Ovary (tissue), 3 donors: ENCODE results near the gene BORCS5.

Experiments used
- POLR2A ChIP-seq: fragments of 450-650 bp; IDR thresholded peaks from one replicate; pipeline ENCODE4 v1.6.1; 2017; ENCODE audit warnings: antibody characterized with exemption, mild to moderate bottlenecking, moderate library complexity
- TF ChIP-seq, protein P1 (sequence below), 3 donors: fragments of 450-650 bp in 2 of 3; fragments of 200-600 bp in 1 of 3; IDR thresholded peaks; one replicate each; pipeline versions ENCODE4 v1.5.1 to v1.8.0; 2016 to 2022; ENCODE audit warnings: antibody characterized with exemption in 3 of 3, mild to moderate bottlenecking in 1 of 3
- donor health status: DM: no; HTN: no; CAD: no.

GRCh38 chr12:12449533-12450025 lies 92.7 kb downstream of the BORCS5 start:
- TF ChIP-seq POLR2A = no peak
- TF ChIP-seq, protein P1, sequence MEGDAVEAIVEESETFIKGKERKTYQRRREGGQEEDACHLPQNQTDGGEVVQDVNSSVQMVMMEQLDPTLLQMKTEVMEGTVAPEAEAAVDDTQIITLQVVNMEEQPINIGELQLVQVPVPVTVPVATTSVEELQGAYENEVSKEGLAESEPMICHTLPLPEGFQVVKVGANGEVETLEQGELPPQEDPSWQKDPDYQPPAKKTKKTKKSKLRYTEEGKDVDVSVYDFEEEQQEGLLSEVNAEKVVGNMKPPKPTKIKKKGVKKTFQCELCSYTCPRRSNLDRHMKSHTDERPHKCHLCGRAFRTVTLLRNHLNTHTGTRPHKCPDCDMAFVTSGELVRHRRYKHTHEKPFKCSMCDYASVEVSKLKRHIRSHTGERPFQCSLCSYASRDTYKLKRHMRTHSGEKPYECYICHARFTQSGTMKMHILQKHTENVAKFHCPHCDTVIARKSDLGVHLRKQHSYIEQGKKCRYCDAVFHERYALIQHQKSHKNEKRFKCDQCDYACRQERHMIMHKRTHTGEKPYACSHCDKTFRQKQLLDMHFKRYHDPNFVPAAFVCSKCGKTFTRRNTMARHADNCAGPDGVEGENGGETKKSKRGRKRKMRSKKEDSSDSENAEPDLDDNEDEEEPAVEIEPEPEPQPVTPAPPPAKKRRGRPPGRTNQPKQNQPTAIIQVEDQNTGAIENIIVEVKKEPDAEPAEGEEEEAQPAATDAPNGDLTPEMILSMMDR (IDR thresholded peaks at IDR 0.05) = no peak
